A673 (cell line): ENCODE data around the gene NCKAP1. TPM values are rescaled to one million over a fixed set of nuclear protein-coding genes. Genes with fewer than 3 reads are reported as not detected.

Source experiments
- BruUV-seq: library from RNA; stranded (reverse); fragments of 400-500 nt; replicated peaks from 2 replicates; lab custom pipeline; 2021; lab: Mats Ljungman, UMichigan
- CTCF ChIA-PET: fragments of 300-600 bp; sonication (Branson Sonifier 250); formaldehyde crosslinking; loops from one replicate; lab custom pipeline; 2022; ENCODE audit warnings: antibody characterized with exemption; lab: Charles Lee
- POLR2A ChIA-PET: fragments of 300-600 bp; sonication (Branson Sonifier 250); formaldehyde crosslinking; loops from one replicate; lab custom pipeline; 2022; ENCODE audit warnings: antibody characterized with exemption; ENCODE audit not compliant: low non-redundant PET; lab: Charles Lee
- DNase-seq: peaks from one replicate; pipeline ENCODE4 v3.0.0-alpha.2; 2015; ENCODE audit warnings: low spot score
- H3K27ac ChIP-seq: fragments of 200-600 bp; sonication (generic); 2 replicates; pipeline ENCODE4 v1.5.1; 2016; ENCODE audit warnings: mixed run types, low read depth, mild to moderate bottlenecking, mixed read lengths, antibody characterized with exemption, low read length; ENCODE audit not compliant: poor library complexity, severe bottlenecking
- H3K27me3 ChIP-seq: fragments of 200-600 bp; sonication (generic); replicated peaks from 2 replicates; pipeline ENCODE4 v1.6.1; 2017; ENCODE audit warnings: mixed run types, low read depth, mild to moderate bottlenecking, mixed read lengths, antibody characterized with exemption, low read length; ENCODE audit not compliant: insufficient read depth, poor library complexity
- H3K36me3 ChIP-seq: fragments of 200-600 bp; sonication (generic); 2 replicates; pipeline ENCODE4 v1.6.1; 2016; ENCODE audit warnings: mixed run types, mild to moderate bottlenecking, mixed read lengths, antibody characterized with exemption, low read length; ENCODE audit not compliant: insufficient read depth, poor library complexity, severe bottlenecking
- H3K4me1 ChIP-seq: fragments of 200-600 bp; sonication (generic); 2 replicates; pipeline ENCODE4 v1.6.1; 2017; ENCODE audit warnings: mixed run types, mild to moderate bottlenecking, mixed read lengths, antibody characterized with exemption, low read length; ENCODE audit not compliant: insufficient read depth, poor library complexity, severe bottlenecking
- H3K4me3 ChIP-seq: fragments of 200-600 bp; sonication (generic); 2 replicates; pipeline ENCODE4 v1.5.1; 2016; ENCODE audit warnings: low read depth, mixed run types, mild to moderate bottlenecking, mixed read lengths, low read length; ENCODE audit not compliant: poor library complexity, severe bottlenecking
- H3K9me3 ChIP-seq: fragments of 200-600 bp; sonication (generic); 2 replicates; pipeline ENCODE4 v1.6.1; 2016; ENCODE audit warnings: mixed run types, low read depth, mild to moderate bottlenecking, mixed read lengths, antibody characterized with exemption, low read length; ENCODE audit not compliant: poor library complexity, severe bottlenecking
- EZH2 ChIP-seq: fragments of 200-600 bp; sonication (generic); IDR thresholded peaks from 2 replicates; pipeline ENCODE4 v1.6.1; 2017; ENCODE audit warnings: borderline replicate concordance, low read depth, mild to moderate bottlenecking, mixed read lengths, antibody characterized with exemption, low read length; ENCODE audit not compliant: poor library complexity, severe bottlenecking
- intact Hi-C: fragments of 100-400 bp; cut with micrococcal nuclease; formaldehyde crosslinking; loops from one replicate; pipeline ENCODE4 v1.10.0; 2022; ENCODE audit not compliant: unreplicated experiment
- total RNA-seq: library from RNA; stranded (reverse); gene quantifications from 2 replicates; pipeline ENCODE4 v1.2.3, GENCODE V29; 2021
- TF ChIP-seq, protein P1 (sequence below): fragments of 300-800, 200-600 bp; sonication (generic); conservative IDR thresholded peaks from 2 replicates; pipeline ENCODE4 v1.5.1; 2017; ENCODE audit warnings: low read depth, mild to moderate bottlenecking, antibody characterized with exemption, low read length, moderate library complexity, mixed read lengths

The NCKAP1 gene
- total RNA-seq, 1 experiment from 2014 or later = 153 TPM

DNA sequence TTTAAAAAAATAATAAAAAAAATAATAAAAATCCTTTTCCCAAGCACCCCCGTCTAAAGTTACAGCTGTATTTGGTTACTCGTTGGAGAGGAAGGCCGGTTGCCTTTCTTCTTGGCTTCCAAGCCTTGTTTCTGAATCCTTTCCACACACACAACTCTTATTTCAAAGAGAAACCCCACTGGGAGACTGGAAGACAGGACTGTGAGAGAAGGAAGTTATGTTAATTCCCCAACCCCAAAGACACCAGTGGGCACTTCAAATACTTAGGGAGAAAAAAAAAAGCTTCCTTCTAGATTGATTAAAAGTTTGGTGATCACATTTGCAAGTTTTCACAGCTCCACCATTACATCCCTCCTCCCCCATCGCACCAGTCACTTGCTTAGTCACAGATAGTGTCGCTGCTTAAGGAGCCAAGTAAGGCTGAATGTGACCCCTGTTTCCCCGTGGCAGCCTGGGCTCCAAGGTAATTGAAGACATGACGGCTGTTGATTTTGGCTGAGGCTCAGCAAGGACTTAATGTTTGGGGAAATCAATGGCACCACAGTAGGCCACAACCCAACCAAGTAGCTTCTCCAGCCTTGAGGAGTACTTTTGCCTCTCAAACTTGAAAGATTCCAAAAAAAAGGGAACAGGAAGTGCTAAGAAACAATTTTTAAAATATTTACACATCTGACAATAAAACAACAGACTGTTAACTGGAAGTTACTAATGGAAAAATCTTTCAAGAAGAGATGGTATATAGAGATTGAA lies 131.0 kb downstream of the NCKAP1 start:
- H3K4me1 ChIP-seq = peaks cover 39% of the 10 kb centered on the region
- no peaks in the 10 kb centered on the region for H3K27me3 ChIP-seq
- ChIA-PET CTCF (interaction anchor here (0.6 kb wide), 1 partner anchor 77 kb away, joined by 3 read pairs; no protein-coding TSS in a partner anchor), POLR2A (interaction anchor here (0.5 kb wide), 1 partner anchor 120 kb away, joined by 3 read pairs; no protein-coding TSS in a partner anchor)
- TF ChIP-seq, protein P1, sequence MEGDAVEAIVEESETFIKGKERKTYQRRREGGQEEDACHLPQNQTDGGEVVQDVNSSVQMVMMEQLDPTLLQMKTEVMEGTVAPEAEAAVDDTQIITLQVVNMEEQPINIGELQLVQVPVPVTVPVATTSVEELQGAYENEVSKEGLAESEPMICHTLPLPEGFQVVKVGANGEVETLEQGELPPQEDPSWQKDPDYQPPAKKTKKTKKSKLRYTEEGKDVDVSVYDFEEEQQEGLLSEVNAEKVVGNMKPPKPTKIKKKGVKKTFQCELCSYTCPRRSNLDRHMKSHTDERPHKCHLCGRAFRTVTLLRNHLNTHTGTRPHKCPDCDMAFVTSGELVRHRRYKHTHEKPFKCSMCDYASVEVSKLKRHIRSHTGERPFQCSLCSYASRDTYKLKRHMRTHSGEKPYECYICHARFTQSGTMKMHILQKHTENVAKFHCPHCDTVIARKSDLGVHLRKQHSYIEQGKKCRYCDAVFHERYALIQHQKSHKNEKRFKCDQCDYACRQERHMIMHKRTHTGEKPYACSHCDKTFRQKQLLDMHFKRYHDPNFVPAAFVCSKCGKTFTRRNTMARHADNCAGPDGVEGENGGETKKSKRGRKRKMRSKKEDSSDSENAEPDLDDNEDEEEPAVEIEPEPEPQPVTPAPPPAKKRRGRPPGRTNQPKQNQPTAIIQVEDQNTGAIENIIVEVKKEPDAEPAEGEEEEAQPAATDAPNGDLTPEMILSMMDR = no peak
- no peak for TF ChIP-seq EZH2
- intact Hi-C loops = no loop called here
- peaks cover 4% of the 10 kb centered on the region for H3K9me3 ChIP-seq
- peak; percentile 90 for DNase-seq
- no TSS peak for BruUV-seq
- H3K27ac ChIP-seq = peak overlapping the region; percentile 68
- H3K36me3 ChIP-seq = peaks cover 24% of the 10 kb centered on the region
- H3K4me3 ChIP-seq = no peak overlapping the region

DNA sequence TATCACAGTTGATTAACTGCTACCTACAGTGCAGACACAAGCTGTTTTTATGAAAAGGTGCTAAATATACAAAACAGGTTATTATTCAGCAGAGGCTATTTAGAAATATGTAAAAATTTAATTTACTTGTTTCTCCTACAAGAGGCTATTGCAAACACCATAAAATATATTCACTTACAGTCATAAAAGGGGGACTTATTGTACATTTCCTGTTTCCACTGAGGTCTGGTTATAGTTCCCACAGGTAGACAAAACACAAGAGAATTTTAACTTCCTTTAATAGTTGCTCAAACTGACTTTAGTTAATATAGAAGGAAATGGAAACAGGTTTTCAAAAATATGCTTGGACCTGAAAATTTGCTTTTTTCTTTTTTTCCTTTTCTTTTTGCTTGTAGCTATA lies 131.8 kb downstream of the NCKAP1 start:
- H3K27ac ChIP-seq = no peak overlapping the region
- ChIA-PET CTCF (no interaction called here), POLR2A (interaction anchor here (0.6 kb wide), 1 partner anchor 314 kb away, joined by 3 read pairs; no protein-coding TSS in a partner anchor)

DNA sequence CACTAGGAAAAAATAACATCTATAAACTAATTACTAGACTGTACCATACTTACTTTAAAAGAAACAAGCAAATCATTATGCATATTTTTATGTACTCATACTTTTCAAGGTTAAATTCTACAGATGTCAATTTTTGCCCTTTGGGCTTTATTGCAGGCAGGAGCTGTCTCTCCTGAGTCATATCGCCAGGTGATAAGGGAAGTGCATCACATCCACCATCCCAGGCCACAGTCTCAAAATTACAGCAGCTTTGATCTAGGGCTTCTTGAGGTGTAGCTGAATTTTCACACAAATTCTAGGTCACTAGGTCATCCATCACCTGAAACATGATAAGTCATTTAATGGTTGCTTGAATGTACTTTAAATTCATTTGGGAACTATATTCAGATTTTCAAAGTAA lies 133.4 kb downstream of the NCKAP1 start:
- Histone ChIP-seq H3K36me3 (peaks cover 15% of the 10 kb centered on the region), H3K4me3 (no peak overlapping the region), H3K4me1 (peaks cover 18% of the 10 kb centered on the region), H3K9me3 (peaks cover 4% of the 10 kb centered on the region), H3K27ac (no peak overlapping the region), H3K27me3 (no peaks in the 10 kb centered on the region)
- no TSS peak for BruUV-seq
- ChIA-PET CTCF (no interaction called here), POLR2A (no interaction called here)
- TF ChIP-seq, protein P1 = no peak
- TF ChIP-seq EZH2 = no peak
- intact Hi-C loops = no loop called here
- DNase-seq = no peak

More for the DNA sequence above, 131.8 kb downstream of the NCKAP1 start:
- no peaks in the 10 kb centered on the region for H3K27me3 ChIP-seq
- peaks cover 31% of the 10 kb centered on the region for H3K4me1 ChIP-seq
- no TSS peak for BruUV-seq
- intact Hi-C loops = no loop called here
- DNase-seq = no peak
- H3K9me3 ChIP-seq = peaks cover 4% of the 10 kb centered on the region
- TF ChIP-seq, protein P1 = no peak
- TF ChIP-seq EZH2 = no peak
- peaks cover 24% of the 10 kb centered on the region for H3K36me3 ChIP-seq
- no peak overlapping the region for H3K4me3 ChIP-seq
